ENCODE results near the gene DDIT4. TPM values are rescaled to one million over a fixed set of nuclear protein-coding genes. Genes with fewer than 3 reads are reported as not detected.

DDIT4 gene
- total and polyA plus RNA-seq, 2 of the 8 experiments (the other 6 are each of a cell fraction or from before 2014, with no cell fraction given): 47.4 to 108 TPM

- TF ChIP-seq SIN3A (conservative IDR thresholded peaks at IDR 0.05 in 1 of 2, IDR thresholded peaks at IDR 0.05 in 1 of 2; ENCODE audit: low read depth in 1 of 2, low read length in 2 of 2): 0 out of 4 replicates have a peak, but pooled peaks of 1 of the 2 experiments have one; percentile 23
- no peak for TF ChIP-seq SRF (IDR thresholded peaks at IDR 0.05; ENCODE audit: low read depth, low read length)
- TF ChIP-seq EGR1 (IDR thresholded peaks at IDR 0.05; ENCODE audit: borderline replicate concordance, low read depth, low read length): no peak
- no peak for TF ChIP-seq RNF2 (IDR thresholded peaks at IDR 0.05; ENCODE audit: borderline replicate concordance, low read depth, low read length, missing control alignments, poor library complexity, severe bottlenecking)
- TF ChIP-seq POLR2AphosphoS5 (IDR thresholded peaks at IDR 0.05; ENCODE audit: low read depth, low read length): peak; percentile 75; the same call in 1 of the 2 replicates
- no peak for TF ChIP-seq ASH2L (IDR thresholded peaks at IDR 0.05; ENCODE audit: low read length)
- no peak for TF ChIP-seq SAP30 (IDR thresholded peaks at IDR 0.05; ENCODE audit: insufficient read depth, insufficient replicate concordance, low read length)
- no peak for TF ChIP-seq RXRA (IDR thresholded peaks at IDR 0.05; ENCODE audit: insufficient read depth, low read depth, low read length)
- TF ChIP-seq CBX5 (IDR thresholded peaks at IDR 0.05; ENCODE audit: low read depth, low read length): no peak
- no peak for TF ChIP-seq SP2 (IDR thresholded peaks at IDR 0.05; ENCODE audit: low read length)
- no peak for TF ChIP-seq SUZ12 (IDR thresholded peaks at IDR 0.05; ENCODE audit: low read length)
- TF ChIP-seq GABPA (IDR thresholded peaks at IDR 0.05; ENCODE audit: borderline replicate concordance, insufficient read depth, low read length): no peak
- TF ChIP-seq CHD2 (IDR thresholded peaks at IDR 0.05; ENCODE audit: low read length): no peak
- no peak for TF ChIP-seq CBX8 (IDR thresholded peaks at IDR 0.05; ENCODE audit: borderline replicate concordance, low read depth, low read length)
- TF ChIP-seq POU5F1 (IDR thresholded peaks at IDR 0.05; ENCODE audit: low read depth, low read length): no peak
These were observed 47.0 kb downstream of the DDIT4 start (continued) for GRCh38 chr10:72320676-72321247.

Data from H1 (cell line).